ENCODE results near the gene PAX3.

DNA sequence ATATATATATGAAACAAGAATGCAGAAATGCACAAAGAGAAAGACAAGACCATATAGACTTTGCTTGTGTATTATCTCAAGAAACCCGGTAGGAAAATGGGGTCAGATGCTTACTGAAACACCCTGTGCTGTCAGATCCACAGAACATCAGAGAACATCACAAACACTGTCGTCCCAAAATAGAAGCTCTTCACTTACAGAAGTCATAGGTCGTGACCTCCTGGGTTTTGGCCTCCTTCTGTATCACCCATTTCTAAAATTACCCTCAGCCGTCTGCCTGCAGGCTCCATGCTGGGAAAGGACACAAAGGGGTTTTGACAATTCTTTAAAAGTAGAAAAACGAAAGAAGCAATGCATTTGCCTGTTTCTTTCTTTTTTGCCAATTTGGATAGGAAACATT, 137.9 kb downstream of the PAX3 start:
- TF ChIP-seq, protein P1, sequence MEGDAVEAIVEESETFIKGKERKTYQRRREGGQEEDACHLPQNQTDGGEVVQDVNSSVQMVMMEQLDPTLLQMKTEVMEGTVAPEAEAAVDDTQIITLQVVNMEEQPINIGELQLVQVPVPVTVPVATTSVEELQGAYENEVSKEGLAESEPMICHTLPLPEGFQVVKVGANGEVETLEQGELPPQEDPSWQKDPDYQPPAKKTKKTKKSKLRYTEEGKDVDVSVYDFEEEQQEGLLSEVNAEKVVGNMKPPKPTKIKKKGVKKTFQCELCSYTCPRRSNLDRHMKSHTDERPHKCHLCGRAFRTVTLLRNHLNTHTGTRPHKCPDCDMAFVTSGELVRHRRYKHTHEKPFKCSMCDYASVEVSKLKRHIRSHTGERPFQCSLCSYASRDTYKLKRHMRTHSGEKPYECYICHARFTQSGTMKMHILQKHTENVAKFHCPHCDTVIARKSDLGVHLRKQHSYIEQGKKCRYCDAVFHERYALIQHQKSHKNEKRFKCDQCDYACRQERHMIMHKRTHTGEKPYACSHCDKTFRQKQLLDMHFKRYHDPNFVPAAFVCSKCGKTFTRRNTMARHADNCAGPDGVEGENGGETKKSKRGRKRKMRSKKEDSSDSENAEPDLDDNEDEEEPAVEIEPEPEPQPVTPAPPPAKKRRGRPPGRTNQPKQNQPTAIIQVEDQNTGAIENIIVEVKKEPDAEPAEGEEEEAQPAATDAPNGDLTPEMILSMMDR (IDR thresholded peaks at IDR 0.05; ENCODE audit: low read length), result no peak
- no peak for TF ChIP-seq EZH2 (optimal IDR thresholded peaks at IDR 0.05; ENCODE audit: low read depth, low read length)
- TF ChIP-seq EZH2phosphoT487 (IDR thresholded peaks at IDR 0.05; ENCODE audit: low read length), result no peak

All from MM.1S (cell line).